Measurements from ENCODE around the gene MT1B.
"Not testable (repeated sequence)": the region's sequence is repeated elsewhere in the genome, so short reads cannot be mapped to it uniquely, and the experiment has no call there.

DNA sequence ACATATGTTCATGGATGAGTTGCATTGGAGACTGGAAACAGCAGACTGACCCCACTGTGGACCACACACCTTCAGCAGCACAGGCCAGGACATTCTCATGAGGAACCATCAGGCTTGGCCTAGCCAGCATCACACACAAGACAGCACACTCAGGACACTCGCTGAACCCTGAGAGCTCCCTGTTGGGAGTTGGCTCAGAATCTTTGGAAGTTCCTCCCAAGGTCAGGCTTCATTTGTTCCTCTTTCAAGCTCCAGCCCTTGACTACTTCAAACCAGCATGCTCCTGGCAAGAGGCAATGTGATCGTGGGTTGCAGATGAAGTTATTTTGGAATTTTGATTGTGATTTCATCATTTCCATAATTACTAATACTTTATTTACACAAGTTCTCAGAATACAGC, 20.0 kb downstream of the MT1B start:
- TF ChIP-seq, protein P1, sequence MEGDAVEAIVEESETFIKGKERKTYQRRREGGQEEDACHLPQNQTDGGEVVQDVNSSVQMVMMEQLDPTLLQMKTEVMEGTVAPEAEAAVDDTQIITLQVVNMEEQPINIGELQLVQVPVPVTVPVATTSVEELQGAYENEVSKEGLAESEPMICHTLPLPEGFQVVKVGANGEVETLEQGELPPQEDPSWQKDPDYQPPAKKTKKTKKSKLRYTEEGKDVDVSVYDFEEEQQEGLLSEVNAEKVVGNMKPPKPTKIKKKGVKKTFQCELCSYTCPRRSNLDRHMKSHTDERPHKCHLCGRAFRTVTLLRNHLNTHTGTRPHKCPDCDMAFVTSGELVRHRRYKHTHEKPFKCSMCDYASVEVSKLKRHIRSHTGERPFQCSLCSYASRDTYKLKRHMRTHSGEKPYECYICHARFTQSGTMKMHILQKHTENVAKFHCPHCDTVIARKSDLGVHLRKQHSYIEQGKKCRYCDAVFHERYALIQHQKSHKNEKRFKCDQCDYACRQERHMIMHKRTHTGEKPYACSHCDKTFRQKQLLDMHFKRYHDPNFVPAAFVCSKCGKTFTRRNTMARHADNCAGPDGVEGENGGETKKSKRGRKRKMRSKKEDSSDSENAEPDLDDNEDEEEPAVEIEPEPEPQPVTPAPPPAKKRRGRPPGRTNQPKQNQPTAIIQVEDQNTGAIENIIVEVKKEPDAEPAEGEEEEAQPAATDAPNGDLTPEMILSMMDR (IDR thresholded peaks at IDR 0.05; ENCODE audit: low read length) = not testable (repeated sequence)
- TF ChIP-seq EZH2 (IDR thresholded peaks at IDR 0.05; ENCODE audit: borderline replicate concordance, low read length) = not testable (repeated sequence)
